Smooth muscle cell (in vitro differentiated cells): ENCODE measurements around the gene DNAL4. TPM values are rescaled to one million over a fixed set of nuclear protein-coding genes. Genes with fewer than 3 reads are reported as not detected.

Source experiments
- DNase-seq: peaks from one replicate; lab custom pipeline; 2025; ENCODE audit not compliant: unreplicated experiment; lab: John Stamatoyannopoulos, UW
- H2AFZ ChIP-seq: fragments of 200-600 bp; sonication (generic); 2 replicates; pipeline ENCODE4 v1.6.0; 2016; ENCODE audit warnings: antibody characterized with exemption, low read depth, mild to moderate bottlenecking
- H3F3A ChIP-seq: fragments of 200-600 bp; sonication (generic); 2 replicates; pipeline ENCODE4 v1.6.0; 2017; ENCODE audit warnings: antibody characterized with exemption, low read depth
- H3K27ac ChIP-seq: fragments of 200-600 bp; sonication (generic); 2 replicates; pipeline ENCODE4 v1.5.1; 2016; ENCODE audit warnings: low read depth, mild to moderate bottlenecking
- H3K27me3 ChIP-seq: fragments of 200-600 bp; sonication (generic); 2 replicates; pipeline ENCODE4 v1.6.1; 2016; ENCODE audit warnings: low read depth, mild to moderate bottlenecking
- H3K36me3 ChIP-seq: fragments of 200-600 bp; sonication (generic); 2 replicates; pipeline ENCODE4 v1.5.1; 2016; ENCODE audit warnings: low read depth
- H3K4me1 ChIP-seq: fragments of 200-600 bp; sonication (generic); 2 replicates; pipeline ENCODE4 v1.5.1; 2016; ENCODE audit warnings: low read depth
- H3K4me2 ChIP-seq: fragments of 200-600 bp; sonication (generic); 2 replicates; pipeline ENCODE4 v1.6.0; 2016; ENCODE audit warnings: mild to moderate bottlenecking
- H3K4me3 ChIP-seq: fragments of 200-600 bp; sonication (generic); 2 replicates; pipeline ENCODE4 v1.5.1; 2016; ENCODE audit warnings: mild to moderate bottlenecking
- H3K79me2 ChIP-seq: fragments of 200-600 bp; sonication (generic); 2 replicates; pipeline ENCODE4 v1.6.0; 2016; ENCODE audit warnings: low read depth, mild to moderate bottlenecking
- H3K9ac ChIP-seq: fragments of 200-600 bp; sonication (generic); 2 replicates; pipeline ENCODE4 v1.6.0; 2016; ENCODE audit warnings: low read depth
- H3K9me3 ChIP-seq: fragments of 200-600 bp; sonication (generic); replicated peaks from 2 replicates; pipeline ENCODE4 v1.5.1; 2016; ENCODE audit warnings: low read depth
- H4K20me1 ChIP-seq: fragments of 200-600 bp; sonication (generic); 2 replicates; pipeline ENCODE4 v1.6.0; 2016; ENCODE audit warnings: low read depth
- WGBS: methylation state at CpG from one replicate; pipeline ENCODE4 v1.1.7; 2016; ENCODE audit warnings: low lambda C conversion rate; 5-methylcytosine and 5-hydroxymethylcytosine counted together
- polyA plus RNA-seq: library from polyadenylated mRNA; unstranded; fragments of >200 nt; fragmentation: Nextera tagmentation; extraction: Ambion mirVana; gene quantifications from 2 replicates; pipeline ENCODE4 v1.2.1, GENCODE V29; 2016
- total RNA-seq: library from RNA; depleted of rRNA; stranded (reverse); fragments of >200 nt; gene quantifications from 2 replicates; pipeline ENCODE4 v1.2.3, GENCODE V29; 2014
- TF ChIP-seq, protein P1 (sequence below): fragments of 200-600 bp; sonication (generic); IDR thresholded peaks from 2 replicates; pipeline ENCODE4 v1.5.1; 2017; ENCODE audit warnings: borderline replicate concordance, mild to moderate bottlenecking, antibody characterized with exemption; ENCODE audit not compliant: insufficient read depth, poor library complexity, severe bottlenecking

The DNAL4 gene
- total and polyA plus RNA-seq, 2 experiments from 2014 or later, result 13.5 to 29.7 TPM

- H3K4me1 ChIP-seq, result no peaks in the 10 kb centered on the region
- H3K27ac ChIP-seq, result no peak overlapping the region
- H3K36me3 ChIP-seq, result no peaks in the 10 kb centered on the region
- no peaks in the 10 kb centered on the region for H3K79me2 ChIP-seq
- TF ChIP-seq, protein P1, sequence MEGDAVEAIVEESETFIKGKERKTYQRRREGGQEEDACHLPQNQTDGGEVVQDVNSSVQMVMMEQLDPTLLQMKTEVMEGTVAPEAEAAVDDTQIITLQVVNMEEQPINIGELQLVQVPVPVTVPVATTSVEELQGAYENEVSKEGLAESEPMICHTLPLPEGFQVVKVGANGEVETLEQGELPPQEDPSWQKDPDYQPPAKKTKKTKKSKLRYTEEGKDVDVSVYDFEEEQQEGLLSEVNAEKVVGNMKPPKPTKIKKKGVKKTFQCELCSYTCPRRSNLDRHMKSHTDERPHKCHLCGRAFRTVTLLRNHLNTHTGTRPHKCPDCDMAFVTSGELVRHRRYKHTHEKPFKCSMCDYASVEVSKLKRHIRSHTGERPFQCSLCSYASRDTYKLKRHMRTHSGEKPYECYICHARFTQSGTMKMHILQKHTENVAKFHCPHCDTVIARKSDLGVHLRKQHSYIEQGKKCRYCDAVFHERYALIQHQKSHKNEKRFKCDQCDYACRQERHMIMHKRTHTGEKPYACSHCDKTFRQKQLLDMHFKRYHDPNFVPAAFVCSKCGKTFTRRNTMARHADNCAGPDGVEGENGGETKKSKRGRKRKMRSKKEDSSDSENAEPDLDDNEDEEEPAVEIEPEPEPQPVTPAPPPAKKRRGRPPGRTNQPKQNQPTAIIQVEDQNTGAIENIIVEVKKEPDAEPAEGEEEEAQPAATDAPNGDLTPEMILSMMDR, result no peak
- DNase-seq, result no peak
- no peak overlapping the region for H3K4me2 ChIP-seq
- peaks cover 5% of the 10 kb centered on the region for H3F3A ChIP-seq
- no peak overlapping the region for H2AFZ ChIP-seq
- no peaks in the 10 kb centered on the region for H3K27me3 ChIP-seq
- H3K4me3 ChIP-seq, result no peak overlapping the region
- H4K20me1 ChIP-seq, result no peaks in the 10 kb centered on the region
- H3K9me3 ChIP-seq, result no peaks in the 10 kb centered on the region
- 86% methylated on average over 20 of the region's 20 CpGs for WGBS
- no peak overlapping the region for H3K9ac ChIP-seq
Observed at GRCh38 chr22:38761202-38762162, 32.5 kb downstream of the DNAL4 start.

DNA sequence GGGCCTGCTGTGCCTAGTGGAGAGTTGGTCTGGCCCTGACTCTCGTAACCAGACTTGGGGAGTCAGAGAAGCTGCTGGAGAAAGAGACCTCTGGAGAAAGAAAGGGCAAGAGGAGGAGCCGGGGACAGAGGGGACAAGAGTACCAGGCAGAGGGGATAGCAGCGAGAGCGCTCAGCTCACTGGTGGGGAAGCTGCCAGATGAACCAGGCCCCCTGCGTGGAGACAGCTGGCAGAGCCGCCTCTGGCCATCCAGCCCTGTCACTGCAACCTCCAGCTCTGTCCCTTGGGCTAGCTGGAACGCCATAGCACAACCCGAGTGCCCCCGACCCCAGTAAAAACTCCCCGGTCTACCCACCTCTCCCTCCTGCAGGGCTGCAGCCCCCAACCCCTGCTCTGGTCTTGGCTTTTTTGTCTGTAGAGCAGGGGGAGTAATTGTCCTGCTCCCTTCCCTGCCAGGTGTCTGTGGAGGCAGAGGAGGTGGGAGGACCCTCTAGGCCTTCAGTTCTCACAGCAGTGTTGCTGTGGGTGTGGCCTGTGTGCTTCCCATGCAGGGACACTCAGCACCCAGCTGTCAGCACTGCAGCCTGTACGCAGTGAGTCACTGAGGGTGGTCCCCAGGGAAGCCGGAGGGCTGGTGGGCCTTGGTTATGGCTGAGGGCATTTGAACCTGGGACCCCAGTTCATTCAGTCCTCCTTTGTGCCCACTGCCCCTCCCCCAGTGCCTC, 33.3 kb downstream of the DNAL4 start:
- TF ChIP-seq, protein P1, result no peak

GRCh38 chr22:38759005-38759404, 34.9 kb downstream of the DNAL4 start:
- Histone ChIP-seq H3F3A (peaks cover 8% of the 10 kb centered on the region), H3K4me2 (no peak overlapping the region), H3K4me1 (peaks cover 3% of the 10 kb centered on the region), H3K79me2 (peaks cover 3% of the 10 kb centered on the region), H3K36me3 (no peaks in the 10 kb centered on the region), H2AFZ (no peak overlapping the region), H3K9me3 (no peaks in the 10 kb centered on the region), H4K20me1 (no peaks in the 10 kb centered on the region), H3K9ac (no peak overlapping the region), H3K4me3 (no peak overlapping the region), H3K27ac (no peak overlapping the region), H3K27me3 (no peaks in the 10 kb centered on the region)
- WGBS, result 84% methylated on average over 7 of the region's 7 CpGs
- TF ChIP-seq, protein P1, result no peak
- DNase-seq, result no peak

More for the DNA sequence above, 33.3 kb downstream of the DNAL4 start:
- Histone ChIP-seq H2AFZ (no peak overlapping the region), H3K9me3 (no peaks in the 10 kb centered on the region), H3F3A (peaks cover 5% of the 10 kb centered on the region), H3K9ac (no peak overlapping the region), H3K4me3 (no peak overlapping the region), H3K79me2 (no peaks in the 10 kb centered on the region), H4K20me1 (no peaks in the 10 kb centered on the region), H3K27me3 (no peaks in the 10 kb centered on the region), H3K27ac (no peak overlapping the region), H3K36me3 (no peaks in the 10 kb centered on the region), H3K4me2 (no peak overlapping the region), H3K4me1 (no peaks in the 10 kb centered on the region)
- DNase-seq, result no peak
- 84% methylated on average over 9 of the region's 12 CpGs for WGBS
